HL-60 (cell line): Measurements from ENCODE around the gene CRB1.

Experiments
- DNase-seq, 2 experiments: peaks; one replicate each; pipeline ENCODE4 v3.0.0-alpha.2; 2010 to 2020; ENCODE audit warnings: low read depth in 1 of 2, low spot score in 1 of 2
- H3K27ac ChIP-seq: fragments of 250-450 bp; sonication (Bioruptor Pico); replicated peaks from 2 replicates; pipeline ENCODE4 v1.5.1; 2020; ENCODE audit warnings: mild to moderate bottlenecking, moderate library complexity
- H3K27me3 ChIP-seq: fragments of 250-450 bp; sonication (Bioruptor Pico); 2 replicates; pipeline ENCODE4 v1.5.1; 2021; ENCODE audit warnings: mild to moderate bottlenecking, moderate library complexity; ENCODE audit not compliant: insufficient read depth, poor library complexity, severe bottlenecking
- H3K4me3 ChIP-seq: replicated peaks from 2 replicates; pipeline ENCODE4 v1.5.1; 2011; ENCODE audit warnings: mild to moderate bottlenecking, control low read depth, low read length; ENCODE audit not compliant: insufficient read depth
- CTCF ChIP-seq: IDR thresholded peaks from one replicate; pipeline ENCODE4 v1.5.1; 2011; ENCODE audit warnings: low read length, control low read depth, inconsistent platforms; ENCODE audit not compliant: insufficient read depth
- GABPA ChIP-seq: IDR thresholded peaks from 2 replicates; pipeline ENCODE4 v1.6.1; 2012; ENCODE audit warnings: low read depth
- POLR2AphosphoS5 ChIP-seq: IDR thresholded peaks from 2 replicates; pipeline ENCODE4 v1.6.1; 2012; ENCODE audit warnings: low read depth
- REST ChIP-seq: IDR thresholded peaks from 2 replicates; pipeline ENCODE4 v1.6.1; 2012; ENCODE audit warnings: low read depth; ENCODE audit not compliant: insufficient replicate concordance
- SPI1 ChIP-seq: IDR thresholded peaks from 2 replicates; pipeline ENCODE4 v1.6.1; 2012; ENCODE audit warnings: low read depth, mild to moderate bottlenecking, borderline replicate concordance

The CRB1 gene

GRCh38 chr1:197360068-197360467 is 92.0 kb downstream of the CRB1 start:
- no peak for DNase-seq
- H3K4me3 ChIP-seq: no peak overlapping the region
- no peaks in the 10 kb centered on the region for H3K27me3 ChIP-seq
- no peak overlapping the region for H3K27ac ChIP-seq
- TF ChIP-seq CTCF (no peak), POLR2AphosphoS5 (no peak), REST (no peak), GABPA (no peak), SPI1 (no peak)

- DNase-seq: no peak
- Histone ChIP-seq H3K27me3 (no peaks in the 10 kb centered on the region), H3K4me3 (no peak overlapping the region), H3K27ac (no peak overlapping the region)
- no peak for TF ChIP-seq REST
- TF ChIP-seq POLR2AphosphoS5: no peak
- no peak for TF ChIP-seq GABPA
- TF ChIP-seq CTCF: no peak
- no peak for TF ChIP-seq SPI1
Observed at GRCh38 chr1:197362871-197363270, 94.8 kb downstream of the CRB1 start.

GRCh38 chr1:197363855-197364254 is 95.8 kb downstream of the CRB1 start:
- TF ChIP-seq POLR2AphosphoS5 (no peak), REST (no peak), CTCF (no peak), SPI1 (no peak), GABPA (no peak)
- DNase-seq: no peak
- no peaks in the 10 kb centered on the region for H3K27me3 ChIP-seq
- no peak overlapping the region for H3K4me3 ChIP-seq
- H3K27ac ChIP-seq: no peak overlapping the region
